HG03439 (cell line): ENCODE results near the gene PI3.
"Not testable (repeated sequence)": the region's sequence is repeated elsewhere in the genome, so short reads cannot be mapped to it uniquely, and the experiment has no call there.

Experiments
- ATAC-seq: cut with Tn5 transposase; IDR thresholded peaks from one replicate; pipeline ENCODE4 v1.9.1; 2021; ENCODE audit warnings: mild to moderate bottlenecking, moderate library complexity; ENCODE audit not compliant: unreplicated experiment

Gene PI3

GRCh38 chr20:45174434-45175364 is at the start of gene PI3:
PI3 (plus strand) TSS chr20:45174902; CDS start chr20:45174923, 21 bp downstream.
- no peak for ATAC-seq

- no peak for ATAC-seq
These were observed 46.6 kb upstream of the PI3 start for GRCh38 chr20:45128099-45128498.

- no peak for ATAC-seq
These were observed 37.8 kb upstream of the PI3 start for GRCh38 chr20:45136911-45137310.

- no peak for ATAC-seq
These were observed 36.0 kb upstream of the PI3 start for GRCh38 chr20:45138561-45139300.

GRCh38 chr20:45139733-45140375 is 34.8 kb upstream of the PI3 start:
- not testable (repeated sequence) for ATAC-seq

- ATAC-seq = no peak
These were observed 33.9 kb upstream of the PI3 start for GRCh38 chr20:45140836-45141235.

GRCh38 chr20:45149062-45149461 is 25.6 kb upstream of the PI3 start:
- ATAC-seq = no peak

GRCh38 chr20:45152405-45152804 is 22.3 kb upstream of the PI3 start:
- ATAC-seq = no peak

- no peak for ATAC-seq
These were observed 21.6 kb upstream of the PI3 start for GRCh38 chr20:45153147-45153546.

GRCh38 chr20:45153752-45154151 is 20.9 kb upstream of the PI3 start:
- ATAC-seq = no peak

- ATAC-seq = no peak
These were observed 20.5 kb upstream of the PI3 start for GRCh38 chr20:45154183-45154582.

- not testable (repeated sequence) for ATAC-seq
These were observed 19.9 kb upstream of the PI3 start for GRCh38 chr20:45154794-45155193.

GRCh38 chr20:45156713-45157112 is 18.0 kb upstream of the PI3 start:
- no peak for ATAC-seq

- ATAC-seq = no peak
These were observed 16.7 kb upstream of the PI3 start for GRCh38 chr20:45157962-45158361.

GRCh38 chr20:45163083-45163803 is 11.5 kb upstream of the PI3 start:
- ATAC-seq = no peak

- ATAC-seq = no peak
These were observed 9.8 kb upstream of the PI3 start for GRCh38 chr20:45164906-45165305.

- ATAC-seq = no peak
These were observed 1.2 kb upstream of the PI3 start for GRCh38 chr20:45173522-45173921.

GRCh38 chr20:45176526-45177267 is 2.0 kb downstream of the PI3 start:
- no peak for ATAC-seq

GRCh38 chr20:45179166-45179565 is 4.5 kb downstream of the PI3 start:
- ATAC-seq = no peak

- ATAC-seq = no peak
These were observed 6.9 kb downstream of the PI3 start for GRCh38 chr20:45181639-45182038.
